Fibroblast of villous mesenchyme (primary cell): ENCODE data around the gene ZNF224. TPM values are rescaled to one million over a fixed set of nuclear protein-coding genes. Genes with fewer than 3 reads are reported as not detected.
"Not testable (repeated sequence)": the region's sequence is repeated elsewhere in the genome, so short reads cannot be mapped to it uniquely, and the experiment has no call there.

ENCODE experiments used
- DNase-seq: peaks from one replicate; pipeline ENCODE4 v3.0.0-alpha.2; 2010; ENCODE audit warnings: low read depth
- H3K4me3 ChIP-seq: 2 replicates; pipeline ENCODE4 v1.5.1; 2011; ENCODE audit warnings: low read depth, mild to moderate bottlenecking, low read length
- CTCF ChIP-seq: IDR thresholded peaks from 2 replicates; pipeline ENCODE4 v1.5.1; 2012; ENCODE audit warnings: low read depth, mild to moderate bottlenecking, low read length; ENCODE audit not compliant: insufficient read depth
- total RNA-seq: library from RNA; depleted of rRNA; stranded (reverse); fragments of >200 nt; gene quantifications from 2 replicates; pipeline ENCODE4 v1.2.3, GENCODE V29; 2012

ZNF224 gene
- total RNA-seq, 1 donor, result 28.9 TPM

- no peak for DNase-seq
- no peak overlapping the region for H3K4me3 ChIP-seq
- TF ChIP-seq CTCF, result no peak
Observed at GRCh38 chr19:44107751-44108150, 13.6 kb downstream of the ZNF224 start.

GRCh38 chr19:44109458-44109857, 15.3 kb downstream of the ZNF224 start:
- DNase-seq, result no peak
- no peak for TF ChIP-seq CTCF
- H3K4me3 ChIP-seq, result no peak overlapping the region

GRCh38 chr19:44111910-44112463, 17.8 kb downstream of the ZNF224 start:
- peak overlapping the region; percentile 90 for H3K4me3 ChIP-seq
- peak; percentile 92 for DNase-seq
- no peak for TF ChIP-seq CTCF

DNA sequence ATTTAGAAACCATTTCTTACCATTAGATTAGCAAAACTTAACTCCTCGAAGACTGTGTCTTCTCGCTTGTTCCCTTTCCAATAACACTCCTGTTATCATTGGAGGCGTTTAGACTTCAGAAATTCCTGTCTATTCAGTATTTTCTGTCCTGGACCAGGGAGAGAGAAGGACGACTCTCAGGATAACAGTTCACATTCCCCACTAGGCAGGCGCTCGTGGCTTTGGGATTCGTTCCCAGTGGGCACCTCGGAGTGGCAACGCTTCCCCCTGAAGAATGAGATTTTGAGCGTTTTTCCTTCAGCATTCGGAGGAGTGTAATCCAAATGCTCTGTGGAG, 18.6 kb downstream of the ZNF224 start:
- DNase-seq, result no peak
- TF ChIP-seq CTCF, result no peak
- H3K4me3 ChIP-seq, result peak overlapping the region; percentile 90

DNA sequence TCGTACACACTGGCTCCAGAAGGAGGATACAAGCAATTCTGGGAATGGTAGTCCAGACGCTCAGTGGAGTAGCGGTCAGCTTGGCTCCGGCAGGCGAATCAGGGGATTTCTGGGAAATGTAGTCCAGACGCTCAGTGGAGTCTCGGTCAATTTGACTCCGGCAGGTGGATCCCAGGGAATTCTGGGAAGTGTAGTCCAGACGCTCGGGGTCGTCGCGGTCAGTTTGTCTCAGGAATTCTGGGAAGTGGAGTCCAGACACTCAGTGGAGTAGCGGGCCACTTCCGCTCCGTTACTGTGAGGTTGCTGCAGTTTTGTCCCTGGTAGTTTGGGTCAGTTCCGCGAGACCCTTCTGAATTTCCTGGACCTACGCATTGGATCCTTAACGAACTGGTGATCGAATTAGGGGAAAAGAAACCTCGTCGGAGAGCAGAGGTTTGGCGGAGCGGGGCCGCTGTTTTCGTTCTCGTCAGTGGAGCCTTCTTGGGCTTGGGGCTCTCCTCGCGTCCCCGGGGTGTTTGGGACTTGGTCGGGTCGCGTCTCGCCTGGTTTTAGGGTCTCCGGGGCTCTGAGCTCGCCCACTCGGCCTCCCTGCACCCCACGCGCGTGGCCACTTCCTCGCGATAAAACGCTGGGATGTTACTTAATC, 19.1 kb downstream of the ZNF224 start, which contains the start of gene ZNF225:
Gene ZNF225, plus strand, starts transcription at position 262 of the 646 bp plus-strand sequence. CDS start 2,429 bp downstream, outside the sequence.
- TF ChIP-seq CTCF, result no peak
- peak within 1 kb of the TSS; percentile 90 for H3K4me3 ChIP-seq
- DNase-seq, result peak; percentile 99

- H3K4me3 ChIP-seq, result peak overlapping the region; percentile 90
- no peak for TF ChIP-seq CTCF
- DNase-seq, result no peak
Observed at GRCh38 chr19:44113784-44114390, 19.7 kb downstream of the ZNF224 start.

- H3K4me3 ChIP-seq, DNase-seq: not testable (repeated sequence)
Observed at GRCh38 chr19:44121162-44121561, 27.0 kb downstream of the ZNF224 start.
